ENCODE results near the gene GABRG3. TPM values are rescaled to one million over a fixed set of nuclear protein-coding genes. Genes with fewer than 3 reads are reported as not detected.

The GABRG3 gene
- total RNA-seq, 1 experiment from 2014 or later: 0.15 TPM

DNA sequence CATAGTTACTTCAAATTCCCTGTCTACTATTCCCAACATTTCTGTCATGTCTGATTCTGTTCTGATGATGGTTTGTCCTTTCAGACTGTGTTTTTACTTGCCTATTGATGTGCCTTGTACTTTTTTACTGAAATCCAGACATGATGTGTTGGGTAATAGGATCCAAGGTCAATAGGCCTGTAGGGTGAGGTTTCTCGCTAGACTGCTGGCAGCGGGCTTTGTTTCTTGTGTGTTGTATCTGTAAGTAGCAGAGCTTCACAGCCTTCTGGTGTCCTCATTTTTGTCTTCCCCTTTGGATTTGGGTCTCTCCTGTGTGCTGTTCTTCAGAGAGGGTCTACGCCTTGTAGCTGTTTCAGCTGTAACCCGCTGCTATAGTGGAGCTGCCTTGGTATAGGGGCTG lies 140.3 kb downstream of the GABRG3 start:
- no peak for TF ChIP-seq CTCF (conservative IDR thresholded peaks at IDR 0.05)
- no peak overlapping the region for H2BK5ac ChIP-seq (ENCODE audit: insufficient read length, low read length)
- no peaks in the 10 kb centered on the region for H3K79me2 ChIP-seq (ENCODE audit: insufficient read depth, low read length)
- DNase-seq: no peak
- no peak overlapping the region for H3K23ac ChIP-seq (ENCODE audit: insufficient read length, low read depth, low read length)
- H3K4me1 Mint-ChIP-seq: peaks cover 6 to 7% of the 10 kb centered on the region in 2 experiments
- H3K36me3 Mint-ChIP-seq (ENCODE audit: insufficient read depth in 1 of 3, low read depth in 3 of 3): peaks cover 0 to 6% (median 0%) of the 10 kb centered on the region in 3 experiments; a peak in 2 of 7 replicates
- no peaks in the 10 kb centered on the region for H3K27me3 ChIP-seq (ENCODE audit: insufficient read depth, low read length)
- no peak overlapping the region for H3K27ac Mint-ChIP-seq
- H3K23me2 ChIP-seq (ENCODE audit: insufficient read length, low read depth, low read length, poor library complexity, severe bottlenecking): no peaks in the 10 kb centered on the region
- H3K27ac ChIP-seq (ENCODE audit: insufficient read length, low read depth, low read length): no peak overlapping the region
- H3K18ac ChIP-seq (ENCODE audit: insufficient read length, low read depth, low read length): no peak overlapping the region
- no peak overlapping the region for H2AK5ac ChIP-seq (ENCODE audit: insufficient read length, low read length)
- no peak overlapping the region for H2BK120ac ChIP-seq (ENCODE audit: low read depth, low read length, poor library complexity, severe bottlenecking)
- H4K20me1 ChIP-seq (ENCODE audit: control insufficient read depth, insufficient read depth, insufficient read length): no peaks in the 10 kb centered on the region
- H4K8ac ChIP-seq (replicated peaks; ENCODE audit: insufficient read length, low read depth, low read length): no peak overlapping the region
- no peaks in the 10 kb centered on the region for H3K4me1 ChIP-seq (ENCODE audit: insufficient read depth, low read length)
- H3T11ph ChIP-seq (ENCODE audit: low read length): no peak overlapping the region
- no peak overlapping the region for H3K56ac ChIP-seq (ENCODE audit: insufficient read length, low read depth, low read length)
- H2BK20ac ChIP-seq (ENCODE audit: low read depth, low read length, poor library complexity, severe bottlenecking): no peak overlapping the region
- no peak overlapping the region for H2BK12ac ChIP-seq (ENCODE audit: insufficient read length, low read depth, low read length)
- H3K4ac ChIP-seq (ENCODE audit: low read depth, low read length): no peak overlapping the region
- H4K5ac ChIP-seq (ENCODE audit: insufficient read length, low read depth, low read length): no peak overlapping the region
- no peak overlapping the region for H3K4me2 ChIP-seq (ENCODE audit: insufficient read depth, insufficient read length, low read length)
- no peak overlapping the region for H3K14ac ChIP-seq (ENCODE audit: insufficient read depth, low read length)
- no peak overlapping the region for H2BK15ac ChIP-seq (ENCODE audit: low read depth, low read length)
- no peak overlapping the region for H4K91ac ChIP-seq (ENCODE audit: insufficient read length, low read depth, low read length)
- no CpG with 5 or more reads among the region's 4 CpGs for WGBS (ENCODE audit: extremely low coverage, insufficient read length, low lambda C conversion rate)
- peaks cover 0 to 3% of the 10 kb centered on the region in 2 experiments; a peak in 2 of 5 replicates for H3K9me3 Mint-ChIP-seq
- H3K9ac ChIP-seq (ENCODE audit: extremely low read depth, insufficient read length, low read length): no peak overlapping the region
- no peaks in the 10 kb centered on the region for H3K79me1 ChIP-seq (ENCODE audit: insufficient read depth, low read depth, low read length, poor library complexity, severe bottlenecking)
- H3K27me3 Mint-ChIP-seq (ENCODE audit: low read depth): no peaks in the 10 kb centered on the region
- no peaks in the 10 kb centered on the region for H3K9me3 ChIP-seq (ENCODE audit: control insufficient read depth, low read depth, low read length)
- H3K4me3 Mint-ChIP-seq: no peak overlapping the region
- no peak overlapping the region for H2AFZ ChIP-seq (ENCODE audit: low read length)
